GM21515 (cell line): ENCODE data around the gene RGPD3.
A peak's percentile ranks its signal among the peaks of the same experiment; 100 is the strongest.
"Not testable (repeated sequence)": the region's sequence is repeated elsewhere in the genome, so short reads cannot be mapped to it uniquely, and the experiment has no call there.

Experiments
- ATAC-seq: cut with Tn5 transposase; IDR thresholded peaks from one replicate; pipeline ENCODE4 v1.9.1; 2021; ENCODE audit not compliant: unreplicated experiment

The RGPD3 gene

DNA sequence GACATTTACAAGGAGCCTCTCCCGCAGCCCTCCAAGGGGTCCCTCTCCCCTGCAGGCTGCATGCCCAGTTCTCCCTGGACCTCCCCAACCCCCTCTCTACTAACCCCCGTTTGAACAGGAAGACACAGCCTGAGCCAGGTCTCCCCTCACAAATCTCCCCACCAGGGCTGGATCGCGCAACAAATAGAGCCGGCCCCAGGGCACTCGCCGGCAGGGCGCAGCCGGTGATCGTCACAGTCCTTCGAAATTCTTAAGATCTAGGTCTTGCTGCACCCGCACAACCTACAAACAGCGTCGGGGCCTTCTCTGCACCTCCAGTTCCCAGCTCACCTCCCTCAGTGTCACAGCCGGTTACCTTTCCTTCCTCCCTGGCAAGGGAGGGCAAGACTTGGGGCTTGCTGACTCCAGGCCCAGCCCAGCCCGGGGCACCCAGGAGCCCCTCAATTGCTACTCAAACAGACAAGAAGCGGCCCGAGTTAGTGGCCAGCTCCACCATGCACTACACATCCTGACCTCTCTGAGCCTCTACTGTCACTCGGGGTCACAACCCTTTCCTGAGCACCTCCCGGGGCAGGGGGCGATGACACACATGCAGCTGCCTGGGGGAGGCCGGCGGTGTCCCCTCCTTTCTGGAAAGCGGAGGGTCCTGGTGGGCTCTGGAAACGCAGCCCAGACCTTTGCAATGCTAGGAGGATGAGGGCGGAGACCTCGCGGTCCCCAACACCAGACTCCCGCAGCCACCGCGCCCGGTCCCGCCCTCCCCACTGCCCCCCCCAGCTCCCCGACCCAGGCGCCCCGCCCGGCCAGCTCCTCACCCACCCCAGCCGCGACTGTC, 18.6 kb upstream of the RGPD3 start, which contains the start of gene CD8B2:
CD8B2 (plus strand) TSS at position 814 of the 835 bp plus-strand sequence. CDS start 63 bp downstream, outside the sequence.
- not testable (repeated sequence) for ATAC-seq

GRCh38 chr2:106479563-106479962, 11.3 kb upstream of the RGPD3 start:
- not testable (repeated sequence) for ATAC-seq

GRCh38 chr2:106477647-106478046, 9.4 kb upstream of the RGPD3 start:
- not testable (repeated sequence) for ATAC-seq

GRCh38 chr2:106470658-106471057, 2.4 kb upstream of the RGPD3 start:
- not testable (repeated sequence) for ATAC-seq

DNA sequence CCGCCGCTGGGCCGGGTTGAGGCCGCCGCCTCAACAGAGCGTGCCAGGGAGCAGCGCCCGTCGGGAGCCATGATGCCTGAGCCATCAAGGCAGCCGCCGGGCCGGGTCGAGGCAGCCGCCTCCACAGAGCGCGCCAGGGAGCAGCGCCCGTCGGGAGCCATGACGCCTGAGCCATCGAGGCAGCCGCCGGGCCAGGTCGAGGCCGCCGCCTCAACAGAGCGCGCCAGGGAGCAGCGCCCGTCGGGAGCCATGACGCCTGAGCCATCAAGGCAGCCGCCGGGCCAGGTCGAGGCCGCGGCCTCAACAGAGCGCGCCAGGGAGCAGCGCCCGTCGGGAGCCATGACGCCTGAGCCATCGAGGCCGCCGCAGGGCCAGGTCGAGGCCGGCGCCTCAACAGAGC, 697 bp downstream of the RGPD3 start:
- not testable (repeated sequence) for ATAC-seq

DNA sequence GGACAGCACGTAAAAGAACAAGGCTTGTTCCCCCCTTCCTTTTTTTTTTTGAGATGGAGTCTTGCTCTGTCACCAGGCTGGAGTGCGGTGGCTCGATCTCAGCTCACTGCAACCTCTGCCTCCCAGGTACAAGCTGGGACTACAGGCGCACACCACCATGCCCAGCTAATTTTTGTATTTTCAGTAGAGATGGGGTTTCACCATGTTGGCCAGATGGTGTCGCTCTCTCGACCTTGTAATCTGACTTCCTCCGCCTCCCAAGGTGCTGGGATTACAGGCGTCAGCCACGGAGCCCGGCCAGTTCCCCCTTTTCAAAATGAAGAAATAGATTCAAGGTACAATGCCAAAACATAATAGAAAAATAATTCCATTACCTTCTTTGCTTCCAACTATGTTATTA, 6.3 kb downstream of the RGPD3 start:
- ATAC-seq, result not testable (repeated sequence)

DNA sequence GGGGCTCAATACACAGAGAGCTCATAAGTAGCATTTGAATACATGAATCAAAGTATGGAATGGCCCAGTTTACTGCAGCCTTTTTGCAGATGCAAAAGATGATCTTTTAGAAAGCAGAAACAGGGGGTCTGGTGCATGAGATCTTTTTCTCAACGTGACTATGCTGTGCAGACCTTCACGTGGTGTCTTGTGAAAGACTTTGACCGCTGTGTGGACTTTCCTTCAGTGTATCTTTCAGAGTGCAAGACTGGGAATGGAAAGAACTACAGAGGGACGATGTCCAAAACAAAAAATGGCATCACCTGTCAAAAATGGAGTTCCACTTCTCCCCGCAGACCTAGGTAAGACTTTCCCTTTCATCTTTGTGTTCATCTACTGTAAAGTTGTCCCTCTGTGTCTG, 77.5 kb downstream of the RGPD3 start:
- not testable (repeated sequence) for ATAC-seq

DNA sequence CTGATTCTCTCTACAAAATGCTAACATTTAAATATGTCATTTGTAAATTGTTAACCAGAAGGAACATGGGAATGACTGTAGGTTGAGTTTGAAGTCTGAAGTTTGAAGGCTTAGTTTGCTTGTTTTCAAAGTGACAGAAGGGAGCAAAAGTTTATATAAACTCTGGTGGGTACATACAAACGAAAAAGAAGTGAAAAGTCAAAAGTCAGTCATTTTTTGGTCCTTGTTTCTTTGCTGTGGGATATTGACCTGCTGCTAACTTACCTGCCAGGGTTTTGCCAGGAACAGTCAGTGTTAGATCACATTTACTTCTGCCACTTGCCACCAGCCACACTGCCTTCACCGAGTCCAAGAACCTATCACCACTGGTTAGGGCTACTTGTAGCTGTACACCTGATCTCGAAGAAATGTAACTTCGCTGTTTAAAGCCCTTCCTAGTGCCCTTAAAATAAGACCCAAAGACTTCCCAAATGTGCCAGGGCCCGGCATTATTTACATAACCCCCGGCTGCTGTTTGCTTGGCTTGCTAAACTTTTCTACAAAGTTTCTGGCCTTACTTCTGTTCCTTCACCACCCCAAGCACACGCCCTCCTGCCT, 79.3 kb downstream of the RGPD3 start:
- ATAC-seq, result not testable (repeated sequence)

DNA sequence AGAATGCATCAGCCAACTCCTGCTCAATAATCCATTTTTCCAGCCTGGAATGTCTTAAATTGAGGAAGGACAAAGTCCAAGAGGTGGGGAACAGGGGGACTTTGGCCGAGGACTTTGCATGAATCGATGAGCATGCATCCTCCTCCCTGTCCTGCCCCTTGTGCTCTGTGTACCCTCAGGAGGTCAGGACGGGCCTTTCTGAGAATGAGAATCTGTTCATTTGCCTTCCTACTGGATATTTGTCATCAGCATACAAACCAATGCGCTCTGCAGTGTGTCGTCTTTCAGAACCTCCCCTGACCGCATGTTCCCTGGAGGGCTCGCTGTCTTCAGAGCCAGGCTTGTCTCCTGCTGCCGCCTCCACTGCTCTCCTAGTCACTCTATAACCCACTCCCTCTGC, 83.7 kb downstream of the RGPD3 start:
- not testable (repeated sequence) for ATAC-seq

DNA sequence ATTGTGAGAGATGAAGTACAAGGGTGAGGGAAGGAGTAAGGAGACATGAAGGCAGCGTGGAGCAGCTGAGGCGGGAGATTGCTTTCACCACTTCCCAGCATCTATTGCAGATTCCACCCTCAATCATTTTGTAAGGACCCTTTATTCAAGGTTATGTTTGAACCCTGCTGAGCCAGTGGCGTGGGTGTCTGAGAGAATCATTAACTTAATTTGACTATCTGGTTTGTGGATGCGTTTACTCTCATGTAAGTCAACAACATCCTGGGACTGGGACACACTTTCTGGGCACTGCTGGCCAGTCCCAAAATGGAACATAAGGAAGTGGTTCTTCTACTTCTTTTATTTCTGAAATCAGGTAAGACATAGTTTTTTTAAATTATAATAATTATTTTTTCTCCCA, 86.3 kb downstream of the RGPD3 start:
- not testable (repeated sequence) for ATAC-seq

DNA sequence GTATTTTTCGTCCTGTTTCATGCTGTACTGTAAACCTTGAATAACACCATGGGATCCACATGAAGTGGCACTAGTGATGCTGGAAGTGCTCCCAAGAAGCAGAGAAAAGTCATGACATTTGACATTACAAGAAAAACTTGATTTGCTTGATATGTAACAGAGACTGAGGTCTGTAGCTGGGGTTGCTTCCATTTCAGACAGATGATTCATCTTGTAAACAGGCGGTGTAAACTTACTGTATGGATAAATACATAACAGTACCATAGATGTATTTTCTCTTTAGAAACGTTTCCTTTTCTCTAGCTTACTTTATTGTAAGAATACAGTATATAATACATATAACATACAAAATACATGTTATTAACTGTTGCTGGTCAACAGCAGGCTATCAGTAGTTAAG, 88.6 kb downstream of the RGPD3 start:
- ATAC-seq, result not testable (repeated sequence)

DNA sequence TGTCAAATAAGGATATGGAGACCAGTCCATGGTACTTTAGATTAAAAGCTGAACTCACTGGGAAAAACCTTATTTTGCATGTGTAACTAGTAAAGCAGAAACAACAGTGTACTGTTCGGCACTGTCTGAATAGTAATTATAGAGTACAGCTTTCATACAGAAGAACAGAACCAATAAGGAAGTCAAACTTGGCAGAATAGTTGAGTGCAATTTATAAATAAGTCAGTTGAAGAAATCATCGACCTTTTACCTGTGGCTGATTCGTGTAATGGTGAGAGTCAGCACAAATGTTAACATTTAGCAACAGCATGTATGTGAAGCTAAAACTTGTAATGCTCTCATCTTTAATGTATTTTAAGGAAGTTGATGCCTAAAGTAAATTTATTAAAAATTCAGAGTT, 99.0 kb downstream of the RGPD3 start:
- ATAC-seq, result not testable (repeated sequence)

DNA sequence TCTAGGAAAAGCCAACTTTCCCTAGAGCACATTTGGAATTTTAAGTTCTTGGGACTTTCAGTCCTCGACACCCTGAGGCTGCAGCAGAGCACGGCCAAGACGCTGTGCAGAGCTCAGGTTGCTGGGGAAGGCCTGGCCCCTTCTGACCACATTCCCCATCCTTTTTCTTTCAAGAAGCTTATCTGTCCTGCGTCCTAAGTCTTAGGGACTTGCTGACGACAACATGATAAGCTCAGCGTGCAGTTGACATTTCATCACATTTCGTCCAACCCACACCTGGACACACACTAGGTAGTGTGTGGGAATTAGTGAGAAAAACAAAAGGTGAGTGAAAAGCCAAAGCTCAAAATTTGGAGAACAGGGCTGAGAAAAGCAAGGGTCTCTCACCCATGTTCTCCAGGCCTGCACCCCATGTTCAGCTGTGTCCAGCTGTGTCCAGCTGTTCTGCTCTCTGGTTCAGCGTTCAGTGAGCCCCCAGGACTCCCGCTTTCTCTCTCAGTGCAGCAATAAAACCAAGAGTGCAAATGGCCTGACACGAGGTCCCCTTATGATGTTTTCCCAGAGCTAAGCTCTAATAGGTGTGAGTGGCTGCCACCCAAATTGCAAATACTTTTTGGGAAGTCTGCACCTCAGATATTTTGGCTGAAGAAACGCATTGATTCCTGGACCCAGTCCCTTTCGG, 101.9 kb downstream of the RGPD3 start:
- no peak for ATAC-seq

DNA sequence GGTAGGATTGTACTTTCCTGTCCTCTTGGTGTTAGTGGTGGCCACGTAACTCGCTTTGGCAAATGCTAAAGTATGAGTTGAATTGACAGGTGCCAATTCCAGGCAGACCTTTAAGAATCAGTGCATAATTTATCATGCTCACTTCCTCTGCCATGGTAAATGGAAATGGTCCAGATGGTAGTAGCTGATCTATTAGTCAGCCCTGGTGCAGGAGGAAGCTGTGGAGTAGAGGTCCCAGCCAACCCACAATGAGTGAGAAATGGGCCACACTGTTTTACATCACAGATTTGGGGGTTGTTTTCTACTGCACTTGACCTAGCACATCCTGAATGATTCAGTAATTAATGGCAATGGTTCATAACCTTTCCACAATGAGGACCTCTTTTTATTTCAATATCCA, 104.4 kb downstream of the RGPD3 start:
- no peak for ATAC-seq

GRCh38 chr2:106362789-106363188, 105.4 kb downstream of the RGPD3 start:
- no peak for ATAC-seq

- ATAC-seq, result no peak
These were observed 108.7 kb downstream of the RGPD3 start for GRCh38 chr2:106359512-106359911.

DNA sequence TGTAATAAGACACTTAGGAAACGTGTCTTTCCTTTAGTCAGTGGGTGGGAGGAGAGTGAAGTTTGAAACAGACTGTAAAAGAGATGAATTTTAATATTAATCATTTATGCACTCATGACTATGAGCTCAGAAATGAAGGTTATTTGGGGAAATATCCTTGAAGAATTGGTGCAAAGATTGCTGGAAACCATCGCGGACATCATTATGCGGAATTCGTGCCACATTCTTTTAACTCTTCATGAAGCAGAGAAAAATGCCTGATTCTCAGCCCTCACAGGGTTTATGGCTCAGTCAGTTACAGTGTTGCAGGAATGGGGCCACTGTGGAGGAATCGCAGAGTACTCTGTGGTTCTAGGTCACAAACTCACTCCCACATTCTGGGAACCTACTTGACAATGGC, 109.7 kb downstream of the RGPD3 start:
- no peak for ATAC-seq

DNA sequence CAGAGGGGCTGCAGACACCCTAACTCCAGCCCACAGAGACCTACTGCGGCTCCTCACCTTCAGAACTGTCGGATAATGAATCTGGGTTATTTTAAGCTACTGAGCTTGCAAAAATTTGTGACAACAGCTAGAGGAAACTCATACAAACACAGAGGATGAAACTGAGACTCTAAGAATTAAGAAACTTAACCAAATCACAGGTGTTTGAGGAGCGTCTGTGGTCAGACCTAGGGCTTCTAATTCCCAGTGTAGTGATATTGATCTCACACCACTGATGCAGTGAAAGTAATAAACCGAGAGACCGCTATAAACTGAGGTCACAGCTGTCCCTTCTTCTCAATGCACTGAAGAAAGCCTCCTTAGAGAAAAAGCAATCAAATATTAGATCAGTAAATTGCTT, 110.1 kb downstream of the RGPD3 start:
- ATAC-seq, result peak; percentile 98

DNA sequence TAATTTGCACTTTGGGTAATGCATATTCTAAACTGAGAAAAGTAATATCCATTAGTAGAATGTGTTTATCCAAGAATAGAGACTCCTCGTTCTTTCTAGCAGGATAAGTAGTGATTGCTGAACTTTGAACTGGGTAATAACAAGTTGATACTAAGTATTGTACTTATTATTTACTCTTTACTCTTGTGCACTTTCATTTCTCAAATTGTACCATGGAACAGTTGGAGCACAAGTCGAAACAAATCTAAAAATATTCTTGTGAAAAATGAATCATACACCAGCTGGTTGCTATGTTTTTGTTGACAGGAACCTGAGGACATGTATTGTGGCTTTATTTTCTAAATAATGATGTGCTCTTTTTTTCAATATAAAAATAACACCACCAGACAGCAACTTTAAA, 111.9 kb downstream of the RGPD3 start:
- ATAC-seq, result no peak

GRCh38 chr2:106353676-106354075, 114.5 kb downstream of the RGPD3 start:
- ATAC-seq, result no peak

DNA sequence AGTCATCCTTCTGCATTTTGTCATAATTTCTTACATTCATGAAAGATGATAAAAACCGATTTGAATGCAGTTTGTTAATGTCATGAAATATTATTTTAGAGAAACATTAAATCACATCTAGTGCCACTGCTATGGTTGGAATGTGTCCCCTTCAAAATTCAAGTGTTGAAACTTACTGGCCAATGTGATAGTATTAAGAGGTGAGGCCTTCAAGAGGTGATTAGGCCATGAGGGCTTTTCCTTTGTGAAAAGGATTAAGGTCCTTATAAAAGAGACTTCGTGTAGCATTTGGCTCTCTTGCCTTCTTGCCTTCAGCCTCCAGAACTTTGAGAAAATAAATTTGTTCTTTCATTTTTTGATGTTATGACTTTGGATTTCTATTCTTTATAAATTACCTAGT, 117.2 kb downstream of the RGPD3 start:
- no peak for ATAC-seq

DNA sequence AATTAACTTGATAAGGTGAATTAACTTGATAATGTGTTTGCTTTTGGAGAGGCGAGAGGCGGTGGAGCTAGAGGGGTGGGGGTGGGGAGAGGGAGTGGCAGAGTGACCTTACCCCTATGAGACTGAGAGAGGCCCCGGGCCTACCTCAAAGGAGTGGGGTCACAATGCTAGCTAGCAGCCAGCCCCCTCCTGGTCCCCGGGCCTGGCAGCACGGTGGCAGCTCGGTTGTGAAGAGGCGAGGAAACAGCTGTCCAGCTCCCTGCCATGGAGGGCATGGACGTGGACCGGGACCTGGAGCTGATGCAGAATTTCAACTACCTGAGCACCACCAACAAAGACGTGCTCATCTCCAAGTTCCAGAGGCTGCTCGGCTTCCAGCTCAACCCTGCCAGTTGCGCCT, 123.9 kb downstream of the RGPD3 start:
- no peak for ATAC-seq
